ENCODE results near the gene HLA-E.
"Not testable (repeated sequence)": the region's sequence is repeated elsewhere in the genome, so short reads cannot be mapped to it uniquely, and the experiment has no call there.

Gene HLA-E

DNA sequence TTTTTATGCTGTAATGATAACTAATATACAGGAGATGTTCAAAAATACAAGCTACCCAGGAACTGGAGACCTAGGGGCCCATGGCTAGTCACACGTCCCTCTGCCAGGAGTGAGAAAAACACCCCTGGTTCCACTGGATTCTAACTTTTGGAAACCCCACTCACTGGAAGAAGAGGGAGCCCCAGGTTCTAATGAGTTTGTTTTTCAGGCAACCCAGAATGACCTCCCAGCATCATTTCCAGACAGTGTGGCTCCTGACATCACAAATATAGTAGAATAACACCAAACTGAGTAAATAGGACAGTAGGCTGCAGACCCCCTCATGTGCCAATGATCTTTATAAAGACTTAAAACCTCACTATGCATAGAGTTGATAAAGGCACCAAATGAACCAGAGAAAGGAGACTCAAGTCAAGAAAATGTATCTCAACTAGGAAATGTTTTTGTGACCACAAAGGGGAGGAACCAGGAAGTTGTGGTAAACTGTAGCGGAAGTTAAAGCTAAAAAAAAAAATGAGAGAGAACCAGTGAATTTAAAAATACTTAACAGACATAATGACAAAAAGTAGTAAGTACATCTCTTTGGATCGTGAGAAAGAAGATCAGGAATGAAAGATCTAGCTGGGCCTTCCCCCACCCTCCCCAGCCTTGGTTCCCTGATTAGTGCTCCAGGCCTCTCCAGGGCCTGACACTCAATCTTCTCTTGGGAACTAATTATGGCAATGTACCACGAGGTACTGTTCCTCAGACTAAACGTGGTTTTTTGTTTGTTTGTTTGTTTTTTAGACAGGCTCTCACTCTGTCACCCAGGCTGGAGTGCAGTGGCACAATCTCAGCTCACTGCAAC lies 19.8 kb downstream of the HLA-E start:
- no peak for DNase-seq

DNA sequence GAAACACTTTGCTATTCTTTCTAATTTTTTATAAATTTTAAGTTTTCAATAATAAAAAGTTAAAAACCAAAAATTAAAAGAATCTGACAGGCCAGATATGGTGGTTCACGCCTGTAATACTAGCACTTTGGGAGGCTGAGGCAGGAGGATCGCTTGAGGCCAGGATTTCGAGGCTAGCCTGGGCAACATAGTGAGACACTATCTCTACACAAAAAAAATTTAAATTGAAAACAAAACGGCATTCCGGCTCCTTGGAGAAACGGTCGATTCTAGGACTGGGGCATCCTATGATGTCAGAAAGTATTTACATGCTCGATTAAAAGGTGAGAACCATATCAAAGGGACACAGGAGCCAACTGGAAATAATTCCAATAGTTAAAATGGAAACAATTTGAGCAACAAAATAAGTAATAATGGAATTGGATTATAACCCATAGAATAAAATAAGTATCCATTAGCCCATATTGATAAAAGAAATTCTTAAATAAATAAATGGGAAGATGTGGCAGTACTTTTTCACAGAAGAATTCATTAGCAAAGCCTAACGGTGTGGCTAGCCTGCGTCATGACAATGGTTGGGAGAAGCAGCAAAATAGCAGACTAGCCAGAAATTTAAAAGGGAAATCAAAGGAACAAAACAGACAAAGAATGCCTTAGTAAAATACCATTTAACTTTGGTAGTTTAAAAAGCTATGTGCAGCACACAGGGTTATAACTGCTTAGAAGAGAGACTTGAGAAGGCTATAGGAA lies 21.3 kb downstream of the HLA-E start:
- no peak for DNase-seq

DNA sequence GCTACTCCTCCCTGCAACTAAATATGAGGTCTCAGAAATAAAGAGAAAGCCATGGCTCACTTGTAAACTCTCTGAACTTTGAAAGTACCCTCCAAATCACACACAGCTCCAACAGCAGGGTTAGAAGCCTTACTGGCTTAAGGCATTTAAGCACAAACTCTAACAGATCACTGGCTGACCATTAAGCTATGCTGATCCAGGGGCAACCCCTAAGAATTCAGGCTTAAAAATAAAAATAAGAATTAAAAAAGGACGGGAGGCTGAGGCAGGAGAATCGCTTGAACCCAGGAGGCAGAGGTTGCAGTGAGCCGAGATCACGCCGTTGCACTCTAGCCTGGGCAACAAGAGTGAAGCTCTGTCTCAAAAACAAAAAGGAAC lies 21.8 kb downstream of the HLA-E start:
- no peak for DNase-seq

DNA sequence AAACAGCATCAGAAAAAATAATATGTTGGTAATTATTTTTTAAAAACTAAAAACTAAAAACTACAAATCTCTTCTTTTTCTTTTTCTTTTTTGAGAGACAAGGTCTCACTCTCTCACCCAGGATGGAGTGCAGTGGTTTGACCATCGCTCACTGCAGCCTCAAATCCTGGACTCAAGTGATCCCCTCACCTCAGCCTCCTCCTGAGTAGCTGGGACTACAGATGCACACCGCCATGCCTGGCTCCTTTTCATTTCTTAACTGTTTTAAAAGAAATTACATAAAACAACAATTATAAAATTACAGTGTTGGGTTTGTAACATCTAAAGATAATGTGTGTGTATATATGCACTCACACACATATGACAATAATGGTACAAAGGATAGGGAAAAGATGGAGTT lies 24.1 kb downstream of the HLA-E start:
- no peak for DNase-seq

DNA sequence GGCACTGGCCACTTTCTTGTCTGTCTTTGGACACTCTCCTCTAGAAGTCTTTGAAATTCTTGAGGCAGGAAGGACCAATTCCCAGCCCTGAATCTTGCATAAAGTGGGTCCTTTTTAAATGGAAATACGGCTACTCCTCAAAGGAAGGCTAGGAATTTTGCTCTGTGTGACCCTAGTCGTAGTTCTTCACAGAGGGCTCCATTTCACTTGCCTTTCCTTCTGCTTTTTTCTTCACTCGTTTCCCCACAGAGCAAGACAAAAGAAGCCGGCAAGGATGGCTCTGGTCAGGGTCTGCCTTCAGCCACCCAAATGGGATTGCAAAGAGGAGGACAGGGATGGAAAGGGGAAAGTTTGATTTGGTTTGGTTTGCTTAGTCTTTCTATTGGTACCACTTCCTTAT lies 25.8 kb downstream of the HLA-E start:
- no peak for DNase-seq

DNA sequence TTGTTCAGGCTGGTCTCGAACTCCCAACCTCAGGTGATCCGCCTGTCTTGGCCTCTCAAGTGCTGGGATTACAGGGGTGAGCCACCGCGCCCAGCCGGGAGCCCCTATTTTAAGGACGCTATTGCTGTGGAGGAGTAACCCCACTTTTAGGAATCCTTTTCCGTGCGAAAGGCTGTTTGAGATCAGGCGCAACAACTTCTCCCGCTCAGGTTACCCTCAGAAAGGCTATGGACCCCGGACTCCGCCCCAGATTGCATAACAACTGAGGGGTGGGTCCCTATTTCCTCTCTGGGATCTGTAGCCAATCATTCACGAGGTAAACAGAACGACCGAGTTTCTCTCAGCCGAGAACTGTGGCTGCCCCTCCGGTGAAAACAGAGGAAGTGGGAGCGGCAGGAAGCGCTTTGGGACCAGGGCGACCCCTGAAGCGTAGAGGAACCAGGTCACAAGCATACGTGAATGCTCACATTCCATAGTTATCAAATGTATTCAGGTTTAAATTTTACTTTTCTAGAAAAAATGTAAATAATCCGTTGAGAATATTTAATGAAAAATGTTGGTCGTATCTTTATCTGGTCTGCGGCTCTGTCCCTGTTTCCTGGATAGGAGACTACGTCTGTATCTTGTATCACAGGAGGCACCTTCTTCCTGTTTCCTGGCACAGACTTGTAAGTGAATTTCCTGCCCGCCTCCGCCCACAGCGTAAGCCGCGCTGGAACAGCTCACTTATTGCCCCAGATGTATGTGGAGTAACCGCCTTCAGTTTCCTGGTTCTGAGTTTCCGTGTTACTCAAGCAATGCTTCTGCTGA lies 26.8 kb downstream of the HLA-E start:
- DNase-seq, result peak; percentile 92

DNA sequence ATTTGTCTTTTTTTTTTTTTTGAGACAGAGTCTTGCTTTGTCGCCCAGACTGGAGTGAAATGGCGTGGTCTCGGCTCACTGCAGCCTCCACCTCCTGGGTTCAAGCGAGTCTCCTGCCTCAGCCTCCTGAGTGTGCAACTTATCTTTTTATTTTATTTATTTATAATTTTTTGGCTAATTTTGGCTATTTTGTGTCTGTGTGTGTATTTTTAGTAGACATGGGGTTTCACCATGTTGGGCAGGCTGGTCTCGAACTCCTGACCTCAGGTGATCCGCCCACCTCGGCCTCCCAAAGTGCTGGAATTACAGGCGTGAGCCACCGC lies 27.4 kb downstream of the HLA-E start:
- DNase-seq, result not testable (repeated sequence)

DNA sequence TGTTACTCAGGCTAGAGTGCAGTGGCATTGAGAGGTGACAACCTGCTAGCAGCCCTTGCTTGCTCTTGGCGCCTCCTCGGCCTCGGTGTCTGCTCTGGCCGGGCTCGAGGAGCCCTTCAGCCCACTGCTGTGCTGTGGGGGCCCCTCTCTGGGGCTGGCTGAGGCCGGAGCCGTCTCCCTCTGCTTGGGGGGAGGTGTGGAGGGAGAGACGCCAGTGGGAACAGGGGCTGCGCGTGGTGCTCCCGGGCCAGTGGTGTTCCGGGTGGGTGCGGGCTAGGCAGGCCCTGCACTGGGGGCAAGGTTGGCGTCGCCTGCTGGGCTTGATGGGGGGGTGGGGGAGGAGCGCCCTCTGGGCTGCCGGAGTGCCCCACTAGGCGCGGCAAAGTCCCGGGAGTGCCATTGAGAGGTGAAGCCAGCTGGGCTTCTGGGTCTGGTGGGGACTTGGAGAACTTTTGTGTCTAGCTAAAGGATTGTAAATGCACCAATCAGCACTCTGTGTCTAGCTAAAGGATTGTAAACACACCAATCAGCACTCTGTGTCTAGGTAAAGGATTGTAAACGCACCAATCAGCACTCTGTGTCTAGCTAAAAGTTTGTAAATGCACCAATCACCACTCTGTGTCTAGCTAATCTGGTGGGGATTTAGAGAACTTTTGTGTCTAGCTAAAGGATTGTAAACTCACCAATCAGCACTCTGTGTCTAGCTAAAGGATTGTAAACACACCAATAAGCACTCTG lies 28.6 kb downstream of the HLA-E start:
- not testable (repeated sequence) for DNase-seq

DNA sequence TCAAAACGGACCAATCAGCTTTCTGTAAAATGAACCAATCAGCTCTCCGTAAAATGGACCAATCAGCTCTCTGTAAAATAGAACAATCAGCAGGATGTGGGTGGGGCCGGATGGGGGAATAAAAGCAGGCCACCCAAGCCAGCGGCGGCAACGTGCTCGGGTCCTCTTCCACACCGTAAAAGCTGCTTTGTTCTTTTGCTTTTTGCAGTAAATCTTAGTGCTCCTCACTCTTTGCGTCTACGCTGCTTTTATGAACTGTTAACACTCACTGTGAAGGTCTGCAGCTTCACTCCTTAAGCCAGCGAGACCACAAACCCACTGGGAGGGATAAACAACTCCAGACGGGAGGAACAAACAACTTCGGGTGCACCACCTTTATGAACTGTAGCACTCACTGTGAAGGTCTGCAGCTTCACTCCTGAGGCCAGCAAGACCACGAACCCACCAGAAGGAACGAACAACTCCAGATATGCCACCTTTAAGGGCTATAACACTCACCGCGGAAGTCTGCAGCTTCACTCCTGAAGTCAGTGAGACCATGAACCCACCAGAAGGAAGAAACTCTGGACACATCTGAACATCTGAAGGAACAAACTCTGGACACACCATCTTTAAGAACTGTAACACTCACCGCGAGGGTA lies 29.3 kb downstream of the HLA-E start:
- DNase-seq, result peak; percentile 62

DNA sequence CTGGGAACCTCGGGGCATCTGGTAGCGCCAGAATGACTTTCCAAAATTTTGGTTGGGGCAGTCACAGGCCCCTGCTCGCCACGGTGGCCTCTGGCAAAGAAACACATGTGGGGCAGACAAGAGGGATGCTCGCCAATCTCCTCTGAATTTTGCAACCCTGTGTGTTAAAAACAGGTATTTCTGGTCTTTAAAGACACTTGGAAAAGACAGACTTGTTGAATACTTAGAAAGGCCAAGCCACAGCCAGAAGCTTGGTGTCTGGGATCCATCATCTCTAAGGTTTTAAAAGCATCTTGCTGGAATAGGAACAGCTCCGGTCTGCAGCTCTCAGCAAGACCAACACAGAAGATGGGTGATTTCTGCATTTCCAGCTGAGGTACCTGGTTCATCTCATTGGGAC lies 31.2 kb downstream of the HLA-E start:
- DNase-seq, result no peak

DNA sequence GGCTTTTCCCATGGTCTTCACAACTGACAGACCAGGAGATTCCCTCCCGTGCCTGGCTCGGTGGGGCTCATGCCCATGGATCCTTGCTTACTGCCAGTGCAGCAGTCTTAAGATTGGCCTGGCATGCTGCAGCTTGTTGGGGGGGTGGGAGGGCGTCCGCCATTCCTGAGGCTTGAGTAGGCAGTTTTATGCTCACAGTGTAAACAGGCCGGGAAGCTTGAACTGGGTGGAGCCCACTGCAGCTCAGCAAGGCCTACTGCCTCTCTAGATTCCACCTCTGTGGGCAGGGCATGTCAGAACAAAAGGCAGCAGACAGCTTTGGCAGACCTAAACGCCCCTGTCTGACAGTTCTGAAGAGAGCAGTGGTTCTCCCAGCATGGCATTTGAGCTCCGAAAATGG lies 31.8 kb downstream of the HLA-E start:
- DNase-seq, result not testable (repeated sequence)

DNA sequence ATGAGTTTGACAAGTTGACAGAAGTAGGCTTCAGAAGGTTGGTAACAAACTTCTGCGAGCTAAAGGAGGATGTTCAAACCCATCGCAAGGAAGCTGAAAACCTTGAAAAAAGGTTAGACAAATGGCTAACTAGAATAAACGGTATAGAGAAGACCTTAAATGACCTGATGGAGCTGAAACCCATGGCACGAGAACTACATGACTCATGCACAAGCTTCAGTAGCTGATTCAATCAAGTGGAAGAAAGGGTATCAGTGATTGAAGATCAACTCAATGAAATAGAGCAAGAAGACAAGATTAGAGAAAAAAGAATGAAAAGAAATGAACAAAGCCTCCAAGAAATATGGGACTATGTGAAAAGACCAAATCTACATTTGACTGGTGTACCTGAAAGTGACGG lies 32.6 kb downstream of the HLA-E start:
- not testable (repeated sequence) for DNase-seq

DNA sequence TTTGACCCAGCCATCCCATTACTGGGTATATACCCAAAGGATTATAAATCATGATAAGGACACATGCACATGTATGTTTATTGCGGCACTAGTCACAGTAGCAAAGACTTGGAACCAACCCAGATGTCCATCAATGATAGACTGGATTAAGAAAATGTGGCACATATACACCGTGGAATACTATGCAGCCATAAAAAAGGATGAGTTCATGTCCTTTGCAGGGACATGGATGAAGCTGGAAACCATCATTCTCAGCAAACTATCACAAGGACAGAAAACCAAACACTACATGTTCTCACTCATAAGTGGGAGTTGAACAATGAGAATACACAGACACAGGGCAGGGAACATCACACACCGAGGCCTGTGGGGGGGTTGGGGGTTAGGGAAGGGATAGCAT lies 37.1 kb downstream of the HLA-E start:
- not testable (repeated sequence) for DNase-seq

DNA sequence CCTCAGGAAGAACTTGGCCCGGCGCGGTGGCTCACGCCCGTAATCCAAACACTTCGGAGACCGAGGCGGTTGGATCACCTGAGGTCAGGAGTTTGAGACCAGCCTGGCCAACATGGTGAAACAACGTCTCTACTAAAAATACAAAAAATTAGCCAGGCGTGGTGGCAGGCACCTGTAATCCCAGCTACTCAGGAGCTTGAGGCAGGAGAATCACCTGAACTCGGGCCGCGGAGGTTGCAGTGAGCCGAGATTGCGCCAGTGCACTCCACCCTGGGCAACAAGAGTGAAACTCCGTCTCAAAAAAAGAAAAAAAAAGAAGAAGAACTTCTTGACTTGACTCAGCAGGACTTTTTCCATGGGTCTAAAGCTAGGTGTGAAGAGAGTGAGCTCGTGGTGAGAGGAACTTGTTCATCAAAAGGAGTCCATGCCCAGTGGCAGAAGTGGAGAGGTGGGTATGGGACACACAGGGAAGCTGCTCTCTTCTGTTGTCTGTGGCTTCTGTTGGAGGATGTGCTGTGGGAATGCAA lies 40.1 kb downstream of the HLA-E start:
- peak; percentile 36 for DNase-seq

DNA sequence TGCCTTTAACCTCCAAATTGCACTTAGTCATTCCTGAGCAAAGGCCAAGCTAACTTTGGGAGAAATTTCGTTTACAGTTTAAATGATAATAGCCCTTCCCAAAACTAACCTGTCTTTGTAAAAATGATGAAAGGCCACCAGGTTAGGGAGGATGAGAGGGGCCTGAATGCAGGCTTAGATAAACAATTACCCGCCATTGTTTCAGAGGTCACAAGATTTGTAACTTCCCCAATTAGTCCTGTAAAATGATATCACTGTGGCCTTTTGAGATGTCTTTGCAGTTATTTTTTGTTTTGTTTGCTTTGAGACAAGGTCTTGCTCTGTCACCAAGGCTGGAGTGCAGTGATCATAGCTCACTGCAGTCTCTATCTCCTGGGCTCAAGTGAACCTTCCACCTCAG lies 40.7 kb downstream of the HLA-E start:
- no peak for DNase-seq

DNA sequence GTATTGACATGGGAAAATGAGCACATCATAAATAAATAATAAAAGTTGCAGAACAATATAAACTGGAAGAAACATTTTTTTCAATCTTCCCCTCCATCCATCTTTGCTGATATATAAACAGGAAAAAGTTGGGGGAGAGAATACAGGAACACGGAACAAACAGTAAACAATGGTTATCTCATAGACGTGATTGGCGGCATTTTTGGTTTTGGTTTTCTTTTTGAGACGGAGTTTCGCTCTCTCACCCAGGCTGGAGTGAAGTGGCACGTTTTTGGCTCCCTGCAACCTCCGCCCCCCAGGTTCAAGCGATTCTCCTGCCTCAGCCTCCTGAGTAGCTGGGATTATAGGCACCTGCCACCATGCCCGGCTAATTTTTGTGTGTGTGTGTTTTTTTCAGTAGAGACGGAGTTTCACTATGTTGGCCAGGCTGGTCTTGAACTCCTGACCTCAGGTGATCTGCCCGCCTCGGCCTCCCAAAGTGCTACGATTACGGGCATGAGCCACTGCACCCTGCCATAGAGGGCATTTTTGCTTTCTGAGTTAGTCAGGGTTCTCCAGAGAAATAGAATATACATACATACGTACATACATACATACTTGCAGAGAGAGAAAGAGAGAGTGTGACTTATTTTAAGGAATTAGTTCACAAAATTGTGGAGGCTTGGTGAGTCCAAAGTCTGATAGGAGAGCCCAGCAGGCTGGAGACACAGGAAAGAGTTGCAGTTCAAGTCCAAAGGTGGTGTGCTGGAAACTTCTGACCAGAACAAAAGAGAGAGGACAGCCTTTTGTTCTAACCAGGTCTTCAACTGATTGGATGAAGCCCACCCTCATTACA lies 44.4 kb downstream of the HLA-E start:
- no peak for DNase-seq

DNA sequence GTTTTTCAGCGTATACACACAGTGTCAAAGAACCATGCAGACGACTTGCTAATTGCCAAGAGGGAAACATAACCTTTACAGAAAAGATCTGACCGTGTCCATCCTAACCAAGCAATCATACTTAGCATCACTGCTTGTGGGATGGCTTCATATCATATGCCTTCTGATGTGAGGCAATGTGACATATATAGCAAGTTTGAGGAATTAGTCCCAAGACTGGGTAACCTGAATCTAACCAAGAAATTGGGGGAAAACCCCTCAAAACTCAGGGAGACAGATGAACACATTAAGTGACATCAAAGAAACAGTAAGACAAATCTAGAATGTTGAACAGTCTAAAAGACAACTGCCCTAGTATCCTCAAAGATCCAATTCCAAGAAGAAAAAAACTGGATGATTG lies 48.6 kb downstream of the HLA-E start:
- no peak for DNase-seq

DNA sequence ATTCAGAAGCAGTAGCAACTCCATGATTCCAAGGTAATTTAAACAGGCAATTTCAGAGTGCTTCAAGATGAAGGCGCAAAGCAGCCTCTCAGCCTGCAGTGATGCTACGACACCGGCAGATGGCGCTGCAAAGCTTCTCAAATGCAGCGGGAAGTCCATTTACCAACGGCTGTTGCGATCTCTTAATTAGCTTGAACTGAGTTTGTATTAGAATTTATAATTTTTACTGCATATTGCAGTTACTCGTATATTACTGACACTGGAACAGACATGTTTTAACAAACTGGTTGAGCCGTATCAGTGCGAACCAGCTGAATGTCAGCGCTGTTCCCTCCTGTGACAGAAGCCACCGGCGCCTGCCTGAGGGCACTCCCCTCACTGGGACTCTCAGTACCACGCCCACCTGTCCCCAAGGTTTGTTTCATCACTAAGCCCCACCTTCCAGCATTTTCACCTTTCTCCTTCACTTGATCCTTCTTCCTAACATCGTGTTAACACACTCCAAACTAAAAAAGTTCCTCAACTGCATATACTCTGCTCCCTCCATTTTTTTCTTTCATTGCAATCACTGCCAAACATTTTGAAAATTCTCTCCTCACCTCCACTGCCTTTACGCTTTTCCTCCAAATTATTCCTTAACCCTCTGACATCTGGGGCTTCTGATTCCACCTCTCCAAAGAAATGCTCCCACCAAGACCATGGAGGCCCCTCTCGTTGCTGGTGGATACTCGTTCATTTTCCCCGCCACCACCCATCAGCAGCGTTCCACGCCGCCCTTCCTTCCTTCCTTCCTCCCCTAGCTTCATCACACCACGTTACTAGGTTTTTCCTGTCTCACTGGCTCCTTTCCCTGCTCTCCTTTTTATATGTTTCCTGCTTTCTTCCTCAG lies 52.5 kb downstream of the HLA-E start:
- peak; percentile 88 for DNase-seq

DNA sequence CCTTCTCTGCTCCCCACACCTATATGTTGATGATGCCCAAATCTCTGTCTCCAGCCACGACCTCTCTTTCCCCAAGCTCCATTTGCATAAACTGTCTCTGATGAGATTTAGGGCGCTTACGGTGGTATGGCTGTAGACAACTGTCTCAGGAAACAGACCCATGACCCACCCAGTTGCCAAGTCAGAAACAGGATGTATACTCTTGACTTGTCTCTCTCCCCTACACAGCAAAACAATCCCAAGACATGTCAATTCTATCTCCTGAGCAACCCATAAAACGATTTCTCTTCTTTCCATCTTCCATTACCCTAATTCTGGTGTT lies 53.1 kb downstream of the HLA-E start:
- DNase-seq, result peak; percentile 69

DNA sequence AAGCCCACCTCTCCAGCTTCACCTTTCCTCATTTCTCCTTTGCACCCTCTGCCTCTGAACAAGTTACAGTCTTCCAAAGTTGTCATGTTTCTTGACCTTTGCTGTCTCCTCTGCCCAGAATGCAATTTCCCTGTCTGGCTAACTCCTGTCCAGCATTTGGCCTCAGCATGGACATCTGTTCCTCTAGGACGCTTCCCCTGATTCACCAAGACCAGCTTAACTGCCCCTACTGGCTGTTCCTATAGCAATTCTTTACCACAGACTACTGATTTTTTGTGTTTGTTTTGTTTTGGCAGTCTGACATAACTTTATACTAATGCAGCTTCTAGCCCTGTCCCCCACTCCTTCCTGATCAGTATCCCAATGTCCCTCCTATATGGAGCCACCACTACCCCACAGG lies 53.6 kb downstream of the HLA-E start:
- DNase-seq, result no peak

Data from CD4-positive, alpha-beta T cell treated with Interleukin-17A for 4 hours (primary cell).